Left cardiac atrium (tissue), 2 donors: ENCODE measurements around the gene ZNF341. TPM values are rescaled to one million over a fixed set of nuclear protein-coding genes. Genes with fewer than 3 reads are reported as not detected.

Source experiments
- total RNA-seq, 2 donors: library from RNA; stranded (reverse); fragmentation: NEBNext Ultra II Directional; extraction: Animal tissue kit (Norgen Biotek cat#: 25700); gene quantifications; one replicate each; pipeline ENCODE4 v1.2.1, GENCODE V29; 2021
- donor health status: DM: no; HTN: yes; CAD: no; lungs with severe emphysema.
- donor health status: DM: yes; HTN: yes; CAD: no.

The ZNF341 gene
- total RNA-seq, 2 donors from 2014 or later = 1.1 to 2.0 TPM

Other genes with a start within 250 kb of the ZNF341 start
- gene CBFA2T2, start 241.9 kb upstream of the ZNF341 start, total RNA-seq = 10 to 100 TPM in 1 of 2 donors, 1 to 10 TPM in 1; 8.3 to 10.7 TPM
- gene C20orf144, start 69.7 kb upstream of the ZNF341 start, total RNA-seq = under 1 TPM in 1 of 2 donors, not detected in 1; 0.29 TPM
- under 1 TPM; 0.47 to 0.81 TPM for gene ACTL10, start 65.1 kb upstream of the ZNF341 start, total RNA-seq
- gene NECAB3, start 57.6 kb upstream of the ZNF341 start, total RNA-seq = 10 to 100 TPM; 47.4 to 59.9 TPM
- 1 to 10 TPM; 1.6 to 3.7 TPM for gene E2F1, start 45.6 kb upstream of the ZNF341 start, total RNA-seq
- gene PXMP4, start 11.7 kb upstream of the ZNF341 start, total RNA-seq = 10 to 100 TPM in 1 of 2 donors, 1 to 10 TPM in 1; 6.7 to 12.6 TPM
- gene CHMP4B, start 79.4 kb downstream of the ZNF341 start, total RNA-seq = 10 to 100 TPM; 82.2 to 97.7 TPM